ENCODE results near the gene WIPF2. TPM values are rescaled to one million over a fixed set of nuclear protein-coding genes. Genes with fewer than 3 reads are reported as not detected.
"Not testable (repeated sequence)": the region's sequence is repeated elsewhere in the genome, so short reads cannot be mapped to it uniquely, and the experiment has no call there.

WIPF2 gene
- total RNA-seq, 1 experiment from 2014 or later = 5.1 TPM

DNA sequence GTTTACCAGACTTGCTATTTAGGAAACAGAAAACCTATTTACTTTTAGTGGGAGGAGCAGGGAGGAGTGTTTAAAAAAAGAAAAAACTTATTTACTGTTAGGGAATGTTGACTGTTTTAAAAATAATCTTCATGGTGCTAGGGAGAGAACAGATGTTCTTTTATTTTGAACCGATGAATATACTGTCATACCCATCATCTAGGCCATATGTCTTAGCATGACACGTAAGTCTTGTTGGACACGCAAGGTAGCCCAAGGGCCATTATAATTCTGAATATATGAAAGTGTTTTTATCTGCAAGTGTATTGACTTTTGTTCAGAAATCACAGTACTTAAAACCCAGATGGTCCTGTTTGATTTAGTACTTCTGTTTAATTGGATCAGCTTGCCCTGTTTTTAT lies 11.6 kb downstream of the WIPF2 start:
- no peak for DNase-seq (ENCODE audit: low read depth, low spot score)
- in situ Hi-C loops (cut with HindIII; ENCODE audit: low pct_unique_long_range_greater_than_20kb, low sequenced_read_pairs) = no loop called here

DNA sequence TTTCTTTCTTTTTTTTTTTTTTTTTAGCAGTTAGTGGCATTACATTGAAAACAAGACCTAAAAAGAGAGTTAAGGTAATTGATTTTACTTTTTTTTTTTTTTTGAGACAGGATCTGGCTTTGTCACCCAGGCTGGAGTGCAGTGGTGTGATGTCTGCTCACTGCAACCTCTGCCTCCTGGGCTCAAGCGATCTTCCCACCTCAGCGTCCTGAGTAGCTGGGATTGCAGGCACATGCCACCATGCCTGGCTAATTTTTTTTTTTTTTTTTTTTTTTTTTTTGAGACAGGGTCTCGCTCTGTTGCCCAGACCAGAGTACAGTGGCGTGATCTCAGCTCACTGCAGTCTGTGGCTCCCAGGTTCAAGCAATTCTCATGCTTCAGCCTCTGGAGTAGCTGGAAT lies 12.8 kb downstream of the WIPF2 start:
- in situ Hi-C loops (cut with HindIII; ENCODE audit: low pct_unique_long_range_greater_than_20kb, low sequenced_read_pairs); DNase-seq (ENCODE audit: low read depth, low spot score): not testable (repeated sequence)

DNA sequence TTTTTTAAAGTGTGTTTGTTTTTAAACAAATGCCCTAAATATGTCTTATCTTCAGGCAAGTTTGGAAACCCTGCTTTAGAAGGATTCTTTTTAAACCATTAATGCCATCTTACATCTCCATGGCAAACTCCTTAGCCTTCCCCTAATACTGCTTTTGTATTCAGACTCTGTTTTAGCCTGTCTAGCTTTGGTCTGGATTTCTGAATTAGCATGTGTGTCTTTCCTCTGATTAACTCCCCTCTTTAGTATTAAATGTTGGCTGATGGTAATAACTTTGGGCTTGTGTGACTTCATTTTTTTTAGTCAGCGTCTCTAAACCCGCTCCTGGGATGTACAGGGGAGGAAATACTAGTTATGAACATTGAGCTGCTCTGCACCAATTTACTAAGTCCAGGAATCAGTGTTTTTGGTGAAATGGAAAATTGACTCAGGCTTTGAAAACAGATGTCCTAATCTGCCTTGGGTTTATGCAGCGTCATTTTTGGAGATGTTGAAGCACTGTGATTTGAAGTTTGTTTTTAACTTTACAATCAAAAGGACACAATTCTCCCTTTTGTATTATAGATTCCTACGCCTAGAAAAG lies 22.2 kb downstream of the WIPF2 start:
- no peak for DNase-seq (ENCODE audit: low read depth, low spot score)
- in situ Hi-C loops (cut with HindIII; ENCODE audit: low pct_unique_long_range_greater_than_20kb, low sequenced_read_pairs) = no loop called here

DNA sequence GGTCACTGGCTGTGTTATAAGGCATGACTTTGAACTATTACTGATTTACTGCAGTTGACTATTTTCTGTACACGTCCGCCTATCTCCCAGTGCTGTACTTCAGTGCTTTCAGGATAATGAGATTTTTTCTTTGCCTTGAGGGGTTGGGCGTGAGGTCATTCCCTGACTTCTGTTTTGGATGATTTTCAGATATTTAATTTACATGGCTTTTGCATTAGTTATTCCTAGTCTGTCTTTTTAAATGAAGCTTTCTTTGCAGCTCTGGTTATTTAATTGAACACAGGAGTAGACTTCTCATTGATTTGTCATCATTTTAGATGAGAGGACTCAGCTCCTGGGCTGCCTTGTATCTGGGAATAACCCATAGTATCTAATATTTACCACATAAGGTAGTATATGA lies 23.7 kb downstream of the WIPF2 start:
- in situ Hi-C loops (cut with HindIII; ENCODE audit: low pct_unique_long_range_greater_than_20kb, low sequenced_read_pairs) = no loop called here
- no peak for DNase-seq (ENCODE audit: low read depth, low spot score)

DNA sequence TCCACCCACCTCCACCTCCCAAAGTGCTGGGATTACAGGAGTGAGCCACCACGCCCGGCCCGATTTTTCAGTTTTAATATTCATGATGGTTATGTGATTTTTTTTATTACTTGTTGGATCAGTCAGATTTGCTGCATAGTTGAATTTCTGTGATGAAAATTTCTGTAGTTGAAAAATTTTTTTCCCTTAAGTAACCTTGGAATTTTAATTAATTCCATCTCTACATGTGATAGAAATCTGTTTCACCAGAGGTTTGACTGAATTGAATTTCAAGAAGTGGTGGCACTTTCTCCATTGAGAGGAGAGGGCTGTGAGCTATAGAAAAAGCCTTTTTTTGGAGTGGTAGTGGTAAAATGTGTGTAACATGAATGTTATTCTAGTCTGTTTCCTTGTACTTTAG lies 24.7 kb downstream of the WIPF2 start:
- in situ Hi-C loops (cut with HindIII; ENCODE audit: low pct_unique_long_range_greater_than_20kb, low sequenced_read_pairs) = no loop called here
- no peak for DNase-seq (ENCODE audit: low read depth, low spot score)

DNA sequence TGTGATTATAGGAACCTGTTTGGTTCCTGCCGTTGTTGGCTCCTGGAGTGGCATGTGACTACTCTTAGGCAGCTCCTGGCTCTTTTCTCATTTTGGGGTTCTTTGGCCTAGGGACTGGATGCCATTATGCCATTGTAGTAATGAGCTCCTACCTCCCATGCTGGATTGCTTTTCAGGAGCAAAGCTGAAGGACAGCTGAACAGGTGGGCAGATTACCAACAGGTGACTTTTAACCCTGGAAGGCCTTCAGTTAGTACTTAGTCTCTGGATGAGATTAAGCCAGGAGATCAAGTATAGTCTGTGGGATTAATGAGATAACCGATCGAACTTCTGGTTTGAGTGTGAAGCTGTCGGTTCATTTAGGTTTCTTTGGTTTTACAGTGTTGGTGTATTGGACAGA lies 25.2 kb downstream of the WIPF2 start:
- no peak for DNase-seq (ENCODE audit: low read depth, low spot score)
- in situ Hi-C loops (cut with HindIII; ENCODE audit: low pct_unique_long_range_greater_than_20kb, low sequenced_read_pairs) = no loop called here

DNA sequence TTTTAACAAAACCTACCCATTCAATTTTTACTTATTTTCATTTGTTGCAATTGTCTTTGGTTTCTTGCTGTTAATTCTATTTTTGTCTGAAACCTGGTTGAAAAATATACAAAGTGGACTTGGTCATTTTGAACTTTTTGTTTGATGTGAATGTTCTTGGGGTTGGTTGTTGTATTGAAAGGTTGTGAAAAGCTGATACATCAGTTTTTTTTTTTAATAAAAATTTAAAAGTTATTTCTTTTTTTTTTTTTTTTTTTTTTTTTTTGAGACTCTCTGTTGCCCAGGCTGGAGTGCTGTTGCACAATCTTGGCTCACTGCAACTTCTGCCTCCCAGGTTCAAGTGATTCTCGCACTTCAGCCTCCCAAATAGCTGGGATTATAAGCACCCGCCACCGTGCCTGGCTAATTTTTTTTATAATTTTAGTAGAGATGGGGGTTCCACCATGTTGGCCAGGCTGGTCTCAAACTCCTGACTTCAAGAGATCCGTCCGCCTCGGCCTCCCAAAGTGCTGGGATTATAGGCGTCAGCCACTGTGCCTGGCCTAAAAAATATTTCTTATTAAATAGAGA lies 28.9 kb downstream of the WIPF2 start:
- DNase-seq (ENCODE audit: low read depth, low spot score) = no peak
- in situ Hi-C loops (cut with HindIII; ENCODE audit: low pct_unique_long_range_greater_than_20kb, low sequenced_read_pairs) = no loop called here

DNA sequence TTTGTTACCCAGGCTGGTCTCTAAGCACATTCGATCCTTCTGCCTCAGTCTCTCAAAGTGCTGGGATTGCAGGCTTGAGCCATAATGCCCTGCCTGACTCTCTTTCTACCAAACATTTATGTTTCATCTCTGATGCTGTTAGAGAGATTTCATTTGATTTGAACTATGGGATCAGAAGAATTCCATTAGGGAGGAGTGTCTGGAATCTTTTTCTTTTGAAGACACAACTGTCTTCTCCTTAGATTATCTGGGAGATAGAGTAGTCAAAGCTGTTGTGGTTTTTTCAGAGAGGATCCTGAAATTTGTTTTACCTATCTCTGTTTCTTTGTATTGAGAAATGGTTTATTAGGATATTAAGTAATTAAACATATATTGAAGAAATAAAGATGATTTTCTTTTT lies 29.4 kb downstream of the WIPF2 start:
- in situ Hi-C loops (cut with HindIII; ENCODE audit: low pct_unique_long_range_greater_than_20kb, low sequenced_read_pairs) = no loop called here
- no peak for DNase-seq (ENCODE audit: low read depth, low spot score)

DNA sequence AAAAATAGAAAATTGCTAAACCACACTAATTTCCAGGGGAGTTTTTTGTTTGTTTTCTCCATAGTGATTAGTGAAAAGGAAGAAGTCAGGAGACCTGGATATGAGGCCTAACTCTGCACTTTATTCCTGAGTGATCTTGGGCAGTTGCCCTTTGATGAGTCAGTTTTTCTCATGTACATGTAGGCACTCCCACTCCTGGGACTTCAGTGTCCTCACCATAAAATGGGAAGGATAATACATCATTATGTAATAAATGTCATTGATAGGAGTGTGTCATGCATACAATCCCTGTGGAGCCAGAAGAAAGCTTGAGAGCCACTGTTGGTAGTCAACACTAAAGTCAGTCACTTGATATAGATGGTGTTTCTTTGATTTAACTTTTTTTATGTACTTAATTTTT lies 32.5 kb downstream of the WIPF2 start:
- in situ Hi-C loops (cut with HindIII; ENCODE audit: low pct_unique_long_range_greater_than_20kb, low sequenced_read_pairs) = no loop called here
- peak; percentile 55 for DNase-seq (ENCODE audit: low read depth, low spot score)

DNA sequence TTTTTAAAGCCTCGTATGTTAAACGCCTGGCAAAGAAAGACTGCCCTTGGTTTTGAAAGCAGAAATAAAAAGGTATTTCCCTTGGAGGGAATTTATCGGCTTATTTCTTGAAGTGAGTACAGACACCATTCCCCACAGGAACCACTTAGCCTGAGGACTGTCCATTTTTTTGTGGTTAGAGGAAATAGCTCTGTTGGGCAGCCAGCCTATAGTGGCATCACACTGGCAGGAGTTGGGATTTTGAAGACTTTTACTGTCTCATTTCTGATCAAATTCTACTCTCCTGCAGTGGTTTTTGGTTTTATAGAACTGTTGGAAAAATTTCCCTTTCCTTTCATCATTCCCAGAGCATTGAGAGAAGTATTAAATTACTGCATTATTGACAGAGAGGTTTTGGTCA lies 34.5 kb downstream of the WIPF2 start:
- in situ Hi-C loops (cut with HindIII; ENCODE audit: low pct_unique_long_range_greater_than_20kb, low sequenced_read_pairs) = no loop called here
- DNase-seq (ENCODE audit: low read depth, low spot score) = no peak

DNA sequence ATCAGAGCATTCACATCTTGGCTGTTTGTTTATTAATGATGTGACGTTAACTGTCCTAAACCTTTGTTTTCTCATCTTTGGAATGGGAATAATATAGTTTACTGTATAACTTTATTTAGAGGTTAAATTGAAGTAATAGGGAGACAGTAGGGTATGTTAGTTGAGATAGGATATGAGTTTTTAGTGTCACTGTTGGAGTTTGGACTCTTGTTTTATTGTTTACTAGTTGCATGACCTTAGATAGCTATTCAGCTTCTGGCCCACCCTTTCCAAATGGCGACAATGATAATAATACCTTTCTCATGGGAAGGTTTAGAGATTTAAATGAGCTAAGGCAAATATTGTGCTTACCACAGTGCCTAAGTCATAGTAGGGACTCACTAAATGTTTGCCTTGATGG lies 40.4 kb downstream of the WIPF2 start:
- DNase-seq (ENCODE audit: low read depth, low spot score) = no peak
- in situ Hi-C loops (cut with HindIII; ENCODE audit: low pct_unique_long_range_greater_than_20kb, low sequenced_read_pairs) = no loop called here

DNA sequence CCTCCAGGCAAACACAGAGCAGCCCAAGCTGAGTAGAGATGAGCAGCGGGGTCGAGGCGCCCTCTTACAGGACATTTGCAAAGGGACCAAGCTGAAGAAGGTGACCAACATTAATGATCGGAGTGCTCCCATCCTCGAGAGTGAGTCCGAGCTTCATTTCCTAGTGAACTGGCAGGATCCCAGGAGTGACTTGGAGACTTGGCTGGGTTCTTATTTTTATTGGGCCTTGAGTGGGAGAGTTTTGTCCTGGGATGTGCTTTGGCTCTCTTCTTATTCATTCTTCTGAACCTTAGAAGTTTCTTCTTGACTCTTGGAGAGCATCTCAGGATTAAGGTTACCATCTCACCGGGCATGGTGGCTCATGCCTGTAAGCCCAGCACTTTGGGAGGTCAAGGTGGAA lies 41.4 kb downstream of the WIPF2 start:
- no peak for DNase-seq (ENCODE audit: low read depth, low spot score)
- in situ Hi-C loops (cut with HindIII; ENCODE audit: low pct_unique_long_range_greater_than_20kb, low sequenced_read_pairs) = no loop called here

DNA sequence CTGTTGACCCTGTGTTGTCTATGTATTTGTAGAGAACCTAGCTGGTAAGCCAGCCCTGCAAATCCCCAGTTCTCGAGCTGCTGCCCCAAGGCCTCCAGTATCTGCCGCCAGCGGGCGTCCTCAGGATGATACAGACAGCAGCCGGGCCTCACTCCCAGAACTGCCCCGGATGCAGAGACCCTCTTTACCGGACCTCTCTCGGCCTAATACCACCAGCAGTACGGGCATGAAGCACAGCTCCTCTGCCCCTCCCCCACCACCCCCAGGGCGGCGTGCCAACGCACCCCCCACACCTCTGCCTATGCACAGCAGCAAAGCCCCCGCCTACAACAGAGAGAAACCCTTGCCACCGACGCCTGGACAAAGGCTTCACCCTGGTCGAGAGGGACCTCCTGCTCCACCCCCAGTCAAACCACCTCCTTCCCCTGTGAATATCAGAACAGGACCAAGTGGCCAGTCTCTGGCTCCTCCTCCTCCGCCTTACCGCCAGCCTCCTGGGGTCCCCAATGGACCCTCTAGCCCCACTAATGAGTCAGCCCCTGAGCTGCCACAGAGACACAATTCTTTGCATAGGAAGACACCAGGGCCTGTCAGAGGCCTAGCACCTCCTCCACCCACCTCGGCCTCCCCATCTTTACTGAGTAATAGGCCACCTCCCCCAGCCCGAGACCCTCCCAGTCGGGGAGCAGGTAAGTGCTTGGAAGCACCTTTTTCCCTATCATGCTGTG lies 45.5 kb downstream of the WIPF2 start:
- no peak for DNase-seq (ENCODE audit: low read depth, low spot score)
- in situ Hi-C loops (cut with HindIII; ENCODE audit: low pct_unique_long_range_greater_than_20kb, low sequenced_read_pairs) = no loop called here

DNA sequence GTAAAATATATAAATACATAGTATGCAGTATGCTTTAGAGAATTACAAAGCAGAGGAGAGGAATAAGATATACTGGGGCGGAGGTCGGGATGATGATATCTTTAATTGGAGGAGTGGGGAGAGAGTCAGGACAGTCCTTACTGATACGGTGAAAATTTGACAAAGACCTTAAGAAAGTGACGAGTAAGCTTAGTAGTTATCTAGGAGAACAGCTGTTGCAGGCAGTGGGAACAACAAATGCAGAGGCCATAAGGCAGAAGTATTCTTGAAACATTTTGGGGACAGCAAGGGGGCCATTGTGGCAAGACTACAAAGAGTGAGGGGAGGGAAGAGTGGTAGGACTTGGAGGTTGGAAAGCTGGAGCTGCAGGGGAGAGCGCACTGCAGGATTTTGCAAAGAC lies 46.2 kb downstream of the WIPF2 start:
- no peak for DNase-seq (ENCODE audit: low read depth, low spot score)
- in situ Hi-C loops (cut with HindIII; ENCODE audit: low pct_unique_long_range_greater_than_20kb, low sequenced_read_pairs) = no loop called here

DNA sequence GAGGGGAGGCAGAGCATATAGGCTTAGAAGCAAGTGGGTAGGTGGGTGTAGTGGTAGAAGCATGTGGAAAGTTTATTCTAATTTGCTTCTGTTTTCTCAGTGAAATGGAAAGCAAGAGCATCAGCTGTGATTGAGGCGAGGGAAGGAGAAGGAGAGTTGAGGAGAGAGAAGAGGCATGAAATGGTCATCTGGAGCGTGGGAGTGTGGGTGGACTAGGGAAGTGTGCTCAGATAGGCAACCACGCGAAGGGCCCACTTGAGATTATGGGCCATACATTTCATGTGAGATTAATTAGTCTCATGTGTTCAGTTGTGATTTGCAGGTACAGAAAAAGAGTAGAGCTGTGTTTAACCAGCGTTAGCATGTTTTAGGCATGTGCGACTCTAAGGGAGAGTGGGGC lies 47.8 kb downstream of the WIPF2 start:
- in situ Hi-C loops (cut with HindIII; ENCODE audit: low pct_unique_long_range_greater_than_20kb, low sequenced_read_pairs) = no loop called here
- no peak for DNase-seq (ENCODE audit: low read depth, low spot score)

DNA sequence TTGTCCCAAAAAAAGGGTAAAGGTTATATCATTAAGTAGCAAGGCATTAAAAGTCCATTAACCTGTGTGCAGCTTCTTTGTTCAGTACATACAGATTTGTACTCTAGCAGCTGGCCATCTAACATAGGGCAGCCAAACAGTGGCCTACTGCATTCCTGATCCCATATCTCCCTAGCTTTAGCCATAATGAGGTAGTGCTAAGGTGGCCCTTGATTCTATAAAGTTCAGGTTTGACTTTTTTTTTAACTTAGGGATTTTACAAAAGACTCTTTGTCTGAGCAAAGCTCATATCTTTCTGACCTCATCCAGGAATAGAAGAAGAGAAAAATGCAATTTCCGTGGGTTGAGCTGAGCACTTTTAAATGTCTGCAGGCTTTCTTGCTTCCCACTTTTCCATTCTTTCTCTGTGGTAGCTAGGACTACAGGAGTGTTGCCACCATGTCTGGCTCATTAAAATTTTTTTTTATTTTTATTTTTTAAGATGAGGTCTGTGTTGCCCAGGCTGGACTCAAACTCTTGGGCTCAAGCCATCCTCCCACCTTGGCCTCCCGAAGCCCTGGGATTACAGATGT lies 49.1 kb downstream of the WIPF2 start:
- in situ Hi-C loops (cut with HindIII; ENCODE audit: low pct_unique_long_range_greater_than_20kb, low sequenced_read_pairs) = no loop called here
- DNase-seq (ENCODE audit: low read depth, low spot score) = peak; percentile 41

DNA sequence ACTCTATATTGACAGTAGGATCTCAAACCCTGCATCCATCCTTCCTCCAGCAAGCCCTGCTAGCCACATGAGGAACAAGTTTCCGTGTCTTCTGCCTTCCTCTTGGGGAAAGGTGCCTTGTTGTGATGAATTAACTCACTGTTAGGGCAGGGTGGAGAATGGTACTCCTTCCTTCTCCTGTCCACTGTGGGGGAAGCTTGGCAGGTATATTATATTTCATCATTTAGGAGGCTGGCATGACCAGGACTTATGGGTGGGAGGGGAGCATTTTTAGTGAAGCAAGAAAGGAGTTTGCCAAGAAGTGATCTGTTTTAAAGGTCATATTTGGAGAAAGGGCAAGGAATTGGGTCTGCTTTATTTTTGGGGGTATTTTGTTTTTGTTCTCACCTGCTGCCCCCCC lies 59.3 kb downstream of the WIPF2 start:
- DNase-seq (ENCODE audit: low read depth, low spot score) = no peak
- in situ Hi-C loops (cut with HindIII; ENCODE audit: low pct_unique_long_range_greater_than_20kb, low sequenced_read_pairs) = no loop called here

DNA sequence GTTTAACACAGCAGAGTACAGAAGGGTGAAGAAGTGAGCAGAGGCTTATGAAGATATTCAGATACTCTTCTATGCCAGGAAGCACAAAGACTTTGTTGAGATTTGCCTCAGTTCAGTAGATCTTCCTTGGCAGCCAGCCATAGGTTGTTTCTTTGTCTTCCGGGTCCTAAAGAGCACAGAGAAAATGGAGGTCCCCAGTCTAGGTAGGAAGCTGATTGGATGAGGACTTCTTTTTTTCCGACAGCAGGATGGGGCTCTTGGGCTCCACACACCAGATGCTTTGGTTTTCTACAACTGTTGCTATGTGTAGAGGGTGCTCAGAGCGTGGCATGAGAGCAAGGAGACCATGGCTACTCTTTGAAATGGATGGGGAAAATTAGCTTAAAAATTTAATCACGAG lies 60.3 kb downstream of the WIPF2 start:
- in situ Hi-C loops (cut with HindIII; ENCODE audit: low pct_unique_long_range_greater_than_20kb, low sequenced_read_pairs) = no loop called here
- peak; percentile 45 for DNase-seq (ENCODE audit: low read depth, low spot score)

DNA sequence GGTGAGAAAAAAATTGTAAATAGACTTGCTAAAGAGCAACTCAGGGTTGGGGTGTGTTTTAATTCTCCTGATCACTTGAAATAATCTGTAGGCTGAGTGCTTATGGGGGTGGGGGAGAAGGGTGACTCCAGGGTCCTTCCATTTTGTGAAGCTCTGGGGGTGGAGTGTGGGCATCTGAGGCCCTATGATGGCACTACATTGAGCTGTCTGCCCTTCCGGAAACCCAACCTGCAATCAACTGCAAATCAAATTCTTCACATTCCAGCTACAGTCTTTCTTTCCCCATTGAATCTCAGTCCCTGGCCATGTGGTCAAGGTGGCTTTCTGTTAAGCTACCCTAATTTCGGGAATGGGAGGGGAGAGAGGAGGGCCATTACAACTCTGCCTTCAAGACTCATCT lies 62.6 kb downstream of the WIPF2 start:
- no peak for DNase-seq (ENCODE audit: low read depth, low spot score)
- in situ Hi-C loops (cut with HindIII; ENCODE audit: low pct_unique_long_range_greater_than_20kb, low sequenced_read_pairs) = no loop called here
